Measurements from ENCODE around the gene FCHO2.
"Not testable (repeated sequence)": the region's sequence is repeated elsewhere in the genome, so short reads cannot be mapped to it uniquely, and the experiment has no call there.

The FCHO2 gene

GRCh38 chr5:72956324-72957140, 691 bp downstream of the FCHO2 start:
- FAIRE-seq: no peak

GRCh38 chr5:72957337-72957736, 1.5 kb downstream of the FCHO2 start:
- FAIRE-seq: no peak

- FAIRE-seq: no peak
Observed at GRCh38 chr5:72959257-72959656, 3.4 kb downstream of the FCHO2 start.

- FAIRE-seq: not testable (repeated sequence)
Observed at GRCh38 chr5:72974481-72974880, 18.6 kb downstream of the FCHO2 start.

GRCh38 chr5:72976810-72977209, 21.0 kb downstream of the FCHO2 start:
- not testable (repeated sequence) for FAIRE-seq

- FAIRE-seq: no peak
Observed at GRCh38 chr5:72985719-72986118, 29.9 kb downstream of the FCHO2 start.

- FAIRE-seq: no peak
Observed at GRCh38 chr5:72988769-72989168, 32.9 kb downstream of the FCHO2 start.

GRCh38 chr5:72991394-72991793, 35.6 kb downstream of the FCHO2 start:
- FAIRE-seq: no peak

GRCh38 chr5:72994578-72994977, 38.7 kb downstream of the FCHO2 start:
- FAIRE-seq: no peak

- FAIRE-seq: no peak
Observed at GRCh38 chr5:72996632-72997031, 40.8 kb downstream of the FCHO2 start.

GRCh38 chr5:72999916-73000315, 44.1 kb downstream of the FCHO2 start:
- no peak for FAIRE-seq

GRCh38 chr5:73005886-73006285, 50.0 kb downstream of the FCHO2 start:
- no peak for FAIRE-seq

- FAIRE-seq: no peak
Observed at GRCh38 chr5:73007051-73007450, 51.2 kb downstream of the FCHO2 start.

- no peak for FAIRE-seq
Observed at GRCh38 chr5:73008831-73009230, 53.0 kb downstream of the FCHO2 start.

GRCh38 chr5:73011612-73012011, 55.8 kb downstream of the FCHO2 start:
- FAIRE-seq: not testable (repeated sequence)

- no peak for FAIRE-seq
Observed at GRCh38 chr5:73018892-73019291, 63.1 kb downstream of the FCHO2 start.

GRCh38 chr5:73019766-73020165, 63.9 kb downstream of the FCHO2 start:
- no peak for FAIRE-seq

- FAIRE-seq: no peak
Observed at GRCh38 chr5:73022471-73023169, 66.8 kb downstream of the FCHO2 start.

GRCh38 chr5:73024946-73025544, 69.2 kb downstream of the FCHO2 start:
- not testable (repeated sequence) for FAIRE-seq

GRCh38 chr5:73027361-73027760, 71.5 kb downstream of the FCHO2 start:
- peak; percentile 31 for FAIRE-seq

- no peak for FAIRE-seq
Observed at GRCh38 chr5:73027816-73028215, 72.0 kb downstream of the FCHO2 start.

- no peak for FAIRE-seq
Observed at GRCh38 chr5:73028991-73029595, 73.3 kb downstream of the FCHO2 start.

GRCh38 chr5:73030531-73030930, 74.7 kb downstream of the FCHO2 start:
- no peak for FAIRE-seq
